HuH-7.5 (cell line): ENCODE results near the gene BMP2K.
A peak's percentile ranks its signal among the peaks of the same experiment; 100 is the strongest.

Experiments used
- DNase-seq: peaks from one replicate; pipeline ENCODE4 v3.0.0; 2011; ENCODE audit warnings: low spot score

The BMP2K gene

DNA sequence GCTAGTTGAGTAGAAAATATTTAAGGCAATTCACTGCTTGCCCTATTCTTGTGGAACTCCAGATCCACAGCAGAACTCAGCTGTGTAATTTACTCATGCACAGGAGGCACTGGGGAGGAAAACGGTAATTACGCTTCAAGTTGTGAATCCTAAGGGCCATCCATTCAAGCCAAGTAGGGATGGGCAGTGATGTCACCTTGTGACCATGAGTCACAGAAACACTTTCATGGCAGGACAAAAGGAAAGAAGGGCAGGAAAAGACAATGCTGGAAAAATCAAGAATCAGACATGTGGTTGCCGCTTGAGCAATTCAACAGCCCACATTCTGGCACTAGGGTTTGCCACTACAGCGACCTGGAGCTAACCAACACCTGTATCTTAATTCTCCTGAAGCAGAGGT is 161.7 kb downstream of the BMP2K start:
- DNase-seq: no peak

DNA sequence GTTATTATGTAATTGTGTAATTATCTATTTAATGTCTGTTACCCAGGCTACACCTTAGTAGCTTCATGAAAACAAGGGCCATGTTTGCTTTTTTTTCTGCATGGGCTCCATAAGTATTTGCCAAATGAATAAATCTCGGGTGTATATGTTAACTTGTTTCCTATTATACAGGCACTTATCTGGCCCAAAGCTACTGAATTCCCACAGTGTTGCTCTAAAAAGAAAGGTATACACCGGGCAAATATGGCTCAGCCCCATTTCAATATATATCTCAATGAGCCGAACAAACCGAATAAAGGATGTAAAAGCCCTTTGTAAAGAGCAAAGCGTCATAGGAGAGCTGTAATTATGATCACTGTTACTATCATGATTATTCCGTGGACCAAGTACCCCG is 162.3 kb downstream of the BMP2K start:
- no peak for DNase-seq

DNA sequence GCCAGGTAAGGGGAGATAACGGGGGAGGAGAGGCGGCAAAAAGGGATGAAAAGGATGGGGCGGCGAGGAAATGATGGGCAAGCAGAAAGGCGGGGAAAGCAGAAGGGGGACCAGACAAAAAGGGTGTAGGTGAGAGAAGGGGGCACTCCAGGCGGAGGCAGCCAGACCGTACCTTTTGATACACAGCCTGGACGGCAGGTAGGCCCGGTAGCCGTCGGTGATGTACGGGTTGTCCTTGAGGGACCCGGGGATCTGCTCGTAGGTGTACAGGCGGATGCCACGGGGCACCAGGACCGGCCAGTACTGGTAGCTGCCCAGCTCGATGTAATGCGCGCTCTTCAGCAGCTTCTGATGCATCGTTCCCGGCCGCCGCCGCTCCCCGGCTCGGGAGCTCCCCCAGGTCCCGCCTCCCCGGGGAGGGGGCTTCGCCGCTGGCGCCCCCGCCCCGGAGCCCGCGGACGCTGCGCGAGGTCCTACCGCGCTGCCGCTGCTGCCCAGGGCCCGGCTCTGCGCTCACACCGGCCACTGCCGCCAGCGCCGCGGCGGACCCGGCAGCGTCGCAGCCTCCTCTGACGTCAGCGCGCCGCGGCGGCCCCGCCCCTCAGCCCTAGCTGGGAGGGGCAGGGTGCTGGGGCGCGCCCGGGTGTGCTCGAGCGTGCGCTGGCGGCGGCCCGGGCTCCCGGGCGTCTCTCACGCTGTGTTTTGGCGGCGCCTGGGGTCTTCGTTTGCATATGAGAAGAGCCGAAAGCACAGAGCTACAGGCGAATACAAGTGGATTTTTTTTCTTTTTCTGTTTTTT is 162.9 kb downstream of the BMP2K start, which contains the start of gene PAQR3:
PAQR3 (minus strand) TSS at position 571 of the 799 bp plus-strand sequence; CDS start at position 357, 214 bp downstream.
- DNase-seq: peak; percentile 60

DNA sequence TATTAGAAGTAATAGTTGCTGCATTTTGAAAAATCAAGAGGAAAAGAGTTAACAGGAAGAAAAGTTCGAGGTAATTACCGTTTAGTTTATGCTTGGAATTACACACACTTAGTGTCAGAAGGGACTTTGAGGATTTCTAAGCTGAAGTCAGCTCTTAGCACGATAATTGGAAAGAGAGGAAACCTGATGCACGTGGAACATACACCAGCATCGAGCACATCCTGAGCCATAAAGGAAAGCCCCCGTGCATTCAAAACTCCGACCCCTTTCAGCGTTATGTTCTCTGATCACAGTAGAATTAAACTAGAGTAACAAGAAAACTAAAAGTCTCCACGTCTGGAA is 163.5 kb downstream of the BMP2K start:
- DNase-seq: no peak

DNA sequence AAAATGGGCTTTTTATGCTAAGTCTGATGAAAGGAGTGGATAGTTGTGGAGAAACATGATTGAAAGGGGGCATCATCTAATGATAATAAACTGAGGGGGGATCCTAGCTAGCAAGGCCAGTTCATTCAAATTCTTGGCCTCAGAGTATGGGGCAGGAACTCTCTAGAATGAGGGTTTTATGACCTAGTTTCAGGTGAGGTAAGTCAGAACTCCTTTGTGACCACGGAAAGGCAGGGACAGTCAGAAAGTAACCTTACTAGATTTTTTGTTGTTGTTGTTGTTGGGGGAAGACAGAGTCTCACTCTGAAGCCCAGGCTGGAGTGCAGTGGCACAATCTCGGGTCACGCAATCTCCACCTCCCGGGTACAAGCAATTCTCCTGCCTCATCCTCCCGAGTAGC is 164.6 kb downstream of the BMP2K start:
- DNase-seq: no peak

DNA sequence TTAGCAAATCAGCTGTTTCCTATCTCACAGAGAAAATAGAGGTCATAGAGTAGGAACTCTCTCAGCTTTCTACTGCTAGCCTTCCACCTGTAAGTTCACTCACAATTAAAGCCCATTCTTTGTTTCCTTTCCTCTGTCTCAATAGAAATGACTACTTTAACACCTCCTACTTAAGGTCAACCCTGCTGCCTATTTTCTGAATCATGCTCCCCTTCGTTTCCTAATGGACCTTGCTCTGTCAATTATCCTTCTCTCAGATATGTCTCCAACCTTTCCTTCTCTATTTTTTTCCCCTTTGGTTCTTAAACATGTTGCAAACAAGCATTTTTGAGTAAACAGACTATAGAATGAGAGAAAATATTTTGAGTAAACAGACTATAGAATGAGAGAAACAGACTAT is 168.2 kb downstream of the BMP2K start:
- no peak for DNase-seq

DNA sequence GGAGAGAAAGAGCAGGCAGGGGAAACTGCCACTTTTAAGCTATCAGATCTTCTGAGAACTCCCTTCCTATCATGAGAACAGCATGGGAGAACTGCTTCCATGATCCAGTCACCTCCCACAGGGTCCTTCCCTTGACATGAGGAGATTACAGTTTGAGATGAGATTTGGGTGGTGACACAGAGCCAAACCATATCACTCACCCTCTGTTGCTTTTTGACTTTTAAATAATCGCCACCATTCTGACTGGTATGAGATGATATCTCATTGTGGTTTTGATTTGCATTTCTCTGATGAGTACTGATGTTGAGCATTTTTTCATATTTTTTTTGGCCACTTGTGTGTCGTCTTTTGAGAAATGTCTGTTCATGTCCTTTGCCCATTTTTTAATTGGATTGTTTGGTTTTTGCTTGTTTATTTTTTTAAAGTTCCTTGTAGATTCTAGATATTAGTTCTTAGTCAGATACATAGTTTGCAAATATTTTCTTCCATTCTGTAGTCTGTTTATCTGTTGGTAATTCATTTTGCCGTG is 169.6 kb downstream of the BMP2K start:
- DNase-seq: no peak

DNA sequence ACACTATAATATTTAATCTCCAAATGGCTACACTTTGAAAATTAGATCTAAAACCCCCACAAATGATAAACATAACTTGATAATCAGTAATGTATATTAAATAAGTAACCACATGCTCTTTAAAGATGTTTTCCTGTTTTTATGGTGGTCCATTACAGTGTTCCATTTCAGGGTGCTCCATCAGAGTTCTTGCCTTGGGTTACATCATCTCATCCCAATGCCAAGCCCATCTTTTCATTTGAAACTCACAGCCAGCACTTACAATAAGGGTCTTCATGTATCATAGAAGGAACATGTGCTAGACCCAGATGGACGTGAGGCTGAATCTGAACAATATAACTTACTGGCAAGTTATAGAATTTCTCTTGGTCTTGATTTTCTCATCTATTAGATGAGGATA is 173.6 kb downstream of the BMP2K start:
- no peak for DNase-seq

DNA sequence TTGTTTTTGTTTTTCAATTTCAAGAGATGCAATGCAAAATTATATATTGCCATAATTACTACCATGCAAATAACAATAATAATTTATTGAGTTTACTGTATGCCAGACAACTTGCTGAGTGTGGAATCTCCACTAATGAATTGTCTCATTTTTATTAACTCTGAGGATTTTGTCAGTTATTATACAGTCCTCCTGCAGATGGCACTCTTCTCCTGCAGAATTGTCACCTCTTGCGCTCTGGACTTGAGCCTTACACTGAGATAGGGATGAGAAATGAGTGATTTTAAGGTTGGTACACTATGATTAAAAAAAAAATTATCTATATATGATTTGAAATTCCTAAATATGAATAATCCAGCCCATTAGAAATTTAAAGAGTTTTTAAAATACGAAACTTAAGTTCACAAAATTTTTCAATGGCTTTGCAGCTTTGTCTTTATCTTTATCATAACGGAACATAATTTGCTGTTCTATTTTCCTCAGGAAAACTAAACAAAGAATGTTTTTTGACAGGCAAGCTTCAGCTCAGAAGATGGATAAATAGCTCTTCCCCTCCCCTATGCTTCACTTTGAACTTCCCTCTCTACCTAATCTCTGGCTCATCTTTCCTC is 175.8 kb downstream of the BMP2K start:
- DNase-seq: no peak

DNA sequence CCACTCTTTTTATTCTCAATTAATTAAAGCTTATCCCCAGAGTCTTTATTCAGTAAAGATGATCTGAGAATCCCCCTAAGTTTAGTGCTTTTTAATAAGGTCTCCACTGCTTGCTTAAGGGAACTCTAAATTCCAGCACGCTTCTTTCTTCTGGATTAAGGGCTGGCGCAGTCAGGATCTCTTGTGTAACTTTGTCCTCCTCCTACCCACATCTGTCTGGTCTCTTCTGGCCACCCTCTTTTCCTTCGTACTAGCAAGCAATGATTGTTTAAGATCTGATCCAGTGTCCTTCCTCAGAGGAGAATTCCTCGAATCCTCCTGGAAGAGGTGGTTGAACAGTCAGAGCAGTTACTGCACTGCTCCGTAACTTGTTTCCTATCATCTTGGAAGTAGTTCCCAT is 177.1 kb downstream of the BMP2K start:
- no peak for DNase-seq

DNA sequence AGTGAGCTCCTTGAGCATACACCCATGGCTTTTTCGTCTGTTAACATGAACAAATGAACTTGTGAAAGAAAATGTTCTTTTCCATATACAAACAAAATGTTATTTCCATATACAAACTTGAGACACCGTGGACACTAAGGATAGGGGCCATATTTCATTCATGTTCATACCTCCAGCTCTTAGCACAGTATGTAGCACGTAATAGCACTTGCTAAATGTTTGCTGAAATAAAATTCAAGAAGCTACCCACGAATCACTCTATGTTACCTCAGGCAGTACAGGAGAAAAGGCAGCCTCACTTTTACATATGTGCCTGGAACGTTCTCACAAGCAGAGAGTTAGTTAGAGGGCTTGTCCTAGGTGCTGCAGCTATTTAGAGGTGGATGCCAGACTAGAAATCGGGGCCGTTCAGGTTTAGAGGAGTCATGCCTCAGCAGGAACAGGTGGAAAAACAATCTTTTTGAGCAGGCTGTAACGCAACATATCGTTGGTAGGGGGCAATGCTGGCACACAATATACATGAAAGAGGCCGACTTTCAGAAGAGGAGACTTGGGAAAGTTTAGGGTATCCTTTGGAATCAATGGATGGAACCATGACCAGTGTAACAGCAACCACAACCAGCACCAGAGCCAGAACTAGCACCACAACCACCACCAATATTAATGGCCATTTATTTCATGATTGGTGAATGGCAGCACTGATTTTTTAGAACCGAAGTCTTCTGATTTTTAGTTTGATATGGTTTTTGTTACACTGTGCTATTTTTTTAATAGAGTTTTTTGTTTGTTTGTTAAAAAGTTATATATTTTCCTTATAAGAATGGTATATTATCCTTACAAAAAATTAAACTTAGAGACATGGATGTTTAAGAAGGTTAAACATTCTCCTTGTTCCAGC is 177.9 kb downstream of the BMP2K start:
- DNase-seq: no peak

DNA sequence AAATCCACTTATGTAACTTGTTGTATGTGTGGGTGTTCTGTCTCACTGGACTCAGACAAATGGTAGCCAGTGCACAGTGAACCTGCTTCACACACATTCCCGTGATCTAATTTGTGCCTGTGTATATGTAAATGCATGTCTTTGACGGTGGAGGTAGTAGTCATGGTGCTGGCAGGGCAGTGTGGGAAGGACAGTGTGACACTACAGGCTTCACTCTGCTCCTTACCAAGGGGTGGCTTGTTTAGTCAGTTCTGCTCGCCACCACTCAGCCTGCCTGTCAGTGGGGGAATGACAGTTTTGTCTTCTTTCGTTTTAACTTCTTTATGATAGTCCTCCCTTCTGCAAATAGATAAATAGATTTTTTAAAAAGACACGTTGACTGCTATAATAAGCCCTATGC is 180.8 kb downstream of the BMP2K start:
- DNase-seq: no peak

DNA sequence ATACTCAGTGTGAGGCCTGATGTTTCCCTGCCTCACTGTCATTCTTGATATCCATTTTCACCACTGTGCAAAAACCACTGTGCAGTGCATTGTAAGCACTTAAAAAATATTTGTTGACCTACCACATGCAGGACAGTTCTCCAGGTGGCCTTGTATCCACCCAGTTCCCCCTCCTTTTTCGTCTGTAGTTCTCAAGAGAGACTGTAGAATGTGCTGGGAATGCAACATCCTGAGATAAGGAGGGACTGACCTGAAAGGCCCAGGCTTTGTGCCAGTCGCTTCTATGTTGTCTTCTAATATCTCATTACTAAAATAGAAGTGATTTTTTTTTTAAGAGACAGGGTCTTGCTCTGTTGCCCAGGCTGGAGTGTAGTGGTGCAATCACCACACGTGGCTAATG is 184.8 kb downstream of the BMP2K start:
- DNase-seq: no peak
